HG03469 (cell line): ENCODE results near the gene MTA1.

ENCODE experiments used
- ATAC-seq: cut with Tn5 transposase; IDR thresholded peaks from one replicate; pipeline ENCODE4 v1.9.1; 2021; ENCODE audit warnings: mild to moderate bottlenecking, moderate library complexity, moderate number of reproducible peaks; ENCODE audit not compliant: unreplicated experiment

MTA1 gene

GRCh38 chr14:105401699-105402098 lies 17.9 kb upstream of the MTA1 start:
- no peak for ATAC-seq

DNA sequence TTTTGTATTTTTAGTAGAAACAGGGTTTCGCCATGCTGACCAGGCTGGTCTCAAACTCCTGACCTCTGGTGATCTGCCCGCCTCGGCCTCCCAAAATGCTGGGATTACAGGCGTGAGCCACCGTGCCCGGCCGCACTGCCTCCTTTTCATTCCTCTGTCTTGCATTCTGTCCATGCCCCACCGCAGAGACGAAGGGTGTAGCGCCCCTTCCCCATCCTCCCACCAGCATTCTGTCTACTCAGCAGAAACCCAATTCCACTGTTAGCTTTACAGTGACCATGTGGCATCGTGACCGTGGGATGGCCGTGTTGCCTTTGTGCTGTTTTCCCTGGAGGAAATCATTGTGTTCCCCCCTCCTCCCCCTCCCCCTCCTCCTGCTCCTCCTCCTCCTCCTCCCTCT lies 11.0 kb upstream of the MTA1 start:
- ATAC-seq: no peak

DNA sequence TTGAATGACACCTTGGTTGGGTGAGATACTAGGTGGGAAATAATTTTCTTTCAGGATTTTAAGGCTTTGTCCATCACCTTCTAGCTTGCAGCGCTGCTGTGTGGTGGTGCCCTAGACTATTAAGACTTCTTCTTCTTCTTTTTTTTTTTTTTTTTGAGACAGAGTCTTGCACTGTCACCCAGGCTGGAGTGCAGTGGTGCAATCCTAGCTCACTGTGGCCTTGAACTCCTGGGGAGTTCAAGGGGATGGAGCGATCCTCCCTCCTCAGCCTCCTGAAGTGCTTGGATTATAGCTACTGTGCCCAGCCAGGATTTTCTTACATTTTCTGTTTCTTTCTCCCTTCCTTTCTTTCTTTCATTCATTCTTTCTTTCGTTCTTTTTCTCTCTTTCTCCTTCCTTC lies 10.3 kb upstream of the MTA1 start:
- no peak for ATAC-seq

DNA sequence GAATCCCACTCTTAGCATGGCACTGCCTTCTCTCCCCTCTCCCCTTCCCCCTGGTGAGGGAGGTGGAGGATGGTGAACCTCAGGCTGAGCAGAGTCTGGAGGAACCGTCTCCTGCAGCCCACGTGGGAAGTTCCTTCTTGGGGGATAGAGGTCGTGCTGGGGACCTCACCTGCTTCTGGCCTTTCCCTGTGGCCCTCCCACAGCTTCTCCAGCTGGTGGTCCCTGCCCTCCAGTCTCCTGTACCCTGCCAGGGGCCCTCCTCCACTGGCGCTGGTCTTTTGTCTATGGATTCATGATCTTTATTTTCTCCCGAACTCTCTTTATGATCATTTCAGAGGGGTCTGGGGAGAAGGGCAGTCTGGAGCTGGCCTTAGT lies 9.0 kb upstream of the MTA1 start:
- no peak for ATAC-seq

GRCh38 chr14:105411017-105411941 lies 8.3 kb upstream of the MTA1 start:
- ATAC-seq: no peak

DNA sequence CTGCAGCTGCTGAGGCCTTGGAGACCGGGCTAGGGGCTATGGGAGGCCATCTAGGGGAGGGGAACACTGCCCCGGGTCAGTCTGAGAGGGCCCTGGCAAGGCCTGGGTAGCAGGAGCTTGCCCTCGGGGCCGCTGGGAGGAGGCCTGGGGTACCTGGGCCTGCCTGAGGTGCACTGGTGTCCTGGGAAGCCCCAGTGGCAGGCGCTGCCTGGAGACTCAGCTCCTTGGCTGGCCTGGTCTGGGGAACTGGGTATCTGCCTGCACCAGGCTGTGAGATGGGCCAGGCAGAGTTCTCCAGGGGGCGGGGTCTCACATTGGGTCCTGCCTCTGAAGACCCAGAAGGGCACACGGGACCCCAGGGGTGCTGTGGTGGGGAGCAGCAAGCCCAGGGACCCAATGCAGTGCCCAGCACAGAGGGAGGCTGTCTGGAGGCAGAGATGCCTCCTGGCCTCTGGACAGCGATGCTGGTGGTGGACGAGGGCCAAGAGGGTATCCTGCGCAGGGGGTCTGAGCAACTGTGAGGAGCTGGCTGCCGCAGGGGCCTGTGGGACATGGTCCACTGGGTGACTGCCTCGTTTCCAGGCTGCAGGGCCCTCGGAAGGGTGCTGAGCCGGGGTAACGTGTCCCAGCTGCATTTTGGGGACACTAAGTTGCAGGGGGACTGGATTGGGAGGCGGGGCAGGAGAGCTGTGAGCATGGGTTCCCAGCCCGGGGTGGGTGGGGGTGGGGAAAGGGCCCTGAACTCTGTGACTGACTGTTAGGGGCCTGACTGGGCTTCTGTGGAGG lies 7.4 kb upstream of the MTA1 start:
- no peak for ATAC-seq

DNA sequence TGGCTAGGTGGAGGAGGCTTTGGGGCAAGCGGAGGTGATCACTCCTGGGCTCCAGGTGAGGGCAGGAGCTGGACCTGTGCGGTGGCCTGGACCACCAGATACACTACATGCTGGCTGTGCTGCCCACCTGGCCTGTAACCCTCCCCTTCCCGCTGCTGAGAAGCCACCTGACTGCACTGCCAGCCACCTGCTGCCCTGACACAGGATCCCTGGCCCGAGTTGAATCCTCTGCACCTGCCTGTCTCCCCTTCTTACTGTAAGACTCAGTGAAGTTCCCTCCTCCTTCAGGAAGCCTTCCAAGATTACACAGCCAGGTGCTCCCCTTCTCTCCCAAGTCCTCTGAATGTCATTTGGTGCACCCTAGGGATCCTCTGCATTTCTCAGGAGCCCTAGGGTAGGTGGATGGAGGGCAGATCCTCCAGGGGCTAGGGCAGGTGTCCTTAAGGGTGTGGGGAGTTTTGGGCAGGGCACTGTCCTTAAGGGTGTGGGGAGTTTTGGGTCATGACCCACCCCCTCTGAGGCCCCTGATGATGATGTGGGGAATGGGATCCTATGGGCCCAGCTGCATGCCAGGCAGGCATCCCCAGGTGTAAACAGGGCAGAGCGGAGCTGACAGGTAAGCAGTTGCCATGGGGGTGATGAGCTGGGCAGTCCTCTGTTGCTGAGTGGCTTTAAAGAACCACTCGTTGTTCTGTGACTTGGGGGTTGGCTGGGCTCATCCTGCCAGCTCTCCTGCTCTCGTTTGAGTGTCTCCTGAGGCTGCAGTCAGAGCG lies 6.7 kb upstream of the MTA1 start:
- no peak for ATAC-seq

DNA sequence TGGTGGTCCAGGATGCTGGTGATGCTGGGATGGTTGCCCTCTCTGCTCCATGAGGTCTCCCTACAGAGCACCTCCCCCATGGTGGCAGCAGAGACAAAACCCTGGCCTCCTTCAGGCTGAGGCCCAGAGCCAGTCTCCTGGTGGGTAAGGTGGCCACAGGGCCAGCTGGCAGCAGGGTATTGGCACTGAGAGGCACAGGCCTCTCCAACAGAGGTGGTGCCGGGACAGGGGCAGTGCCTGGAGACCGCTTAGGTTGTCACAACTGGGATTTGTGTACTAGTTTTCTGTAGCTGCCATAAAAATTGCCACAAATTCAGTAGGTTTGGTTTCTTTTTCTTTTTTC lies 6.1 kb upstream of the MTA1 start:
- ATAC-seq: no peak

DNA sequence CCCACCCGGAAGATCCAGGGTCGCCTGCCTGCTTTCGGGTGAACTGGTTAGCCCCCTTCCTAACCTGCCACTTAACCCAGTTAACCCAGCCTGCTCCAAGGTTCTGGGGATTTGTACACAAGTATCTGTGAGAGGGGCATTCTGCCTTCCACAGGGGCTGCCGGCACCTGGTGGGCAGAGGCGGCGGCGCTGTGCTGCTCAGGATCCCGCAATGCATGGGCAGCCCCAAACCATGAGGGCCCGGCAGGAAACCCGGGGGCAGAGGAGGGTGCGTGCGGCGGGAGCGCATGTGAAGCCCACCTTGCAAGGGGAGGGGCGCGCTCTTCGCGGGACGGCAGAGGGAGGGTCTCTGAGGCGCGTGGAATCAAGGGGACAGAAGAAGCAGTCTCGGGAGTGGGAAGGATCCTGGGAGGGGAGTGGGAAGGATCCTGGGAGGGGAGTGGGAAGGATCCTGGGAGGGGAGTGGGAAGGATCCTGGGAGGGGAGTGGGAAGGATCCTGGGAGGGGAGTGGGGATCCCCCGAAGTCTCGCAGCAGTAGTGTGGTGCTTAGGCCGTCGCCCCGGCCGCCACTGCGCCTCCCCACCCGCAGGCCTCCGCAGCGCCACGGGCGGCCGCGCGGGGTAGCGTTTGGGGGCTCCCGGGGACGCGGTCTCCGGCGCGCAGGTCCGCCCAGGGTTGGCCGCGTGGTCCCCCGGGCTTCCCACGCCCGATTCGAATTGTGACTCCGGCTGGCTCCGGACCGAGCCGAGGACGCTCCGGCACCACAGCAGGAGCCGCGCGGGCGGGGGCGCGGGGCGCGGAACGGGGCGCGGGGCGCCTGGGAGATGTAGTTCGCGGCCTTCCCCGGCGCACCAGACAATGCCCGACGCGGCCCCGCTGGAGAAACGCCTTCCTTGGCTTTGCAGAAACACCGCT lies 4.9 kb upstream of the MTA1 start:
- ATAC-seq: no peak

- ATAC-seq: no peak
Observed at GRCh38 chr14:105415481-105416428, 3.9 kb upstream of the MTA1 start.

DNA sequence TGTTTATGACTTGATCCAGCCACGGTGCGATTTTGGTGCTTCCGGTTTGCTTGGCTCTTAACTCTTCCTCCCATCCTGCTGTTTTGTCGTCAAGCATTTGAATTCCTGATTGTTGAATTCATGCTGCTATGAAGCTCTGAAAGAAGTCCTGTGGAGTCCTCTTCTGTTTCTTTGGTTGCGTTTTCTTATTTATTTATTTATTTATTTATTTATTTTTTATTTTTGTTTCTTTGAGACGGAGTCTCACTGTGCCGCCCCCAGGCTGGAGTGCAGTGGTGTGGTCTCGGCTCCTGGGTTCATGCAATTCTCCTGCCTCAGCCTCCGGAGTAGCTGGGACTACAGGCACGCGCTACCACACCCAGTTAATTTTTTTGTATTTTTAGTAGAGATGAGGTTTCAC lies 3.0 kb upstream of the MTA1 start:
- ATAC-seq: no peak

- no peak for ATAC-seq
Observed at GRCh38 chr14:105417690-105418121, 1.9 kb upstream of the MTA1 start.

GRCh38 chr14:105418269-105419194 lies 1.1 kb upstream of the MTA1 start:
- ATAC-seq: no peak

DNA sequence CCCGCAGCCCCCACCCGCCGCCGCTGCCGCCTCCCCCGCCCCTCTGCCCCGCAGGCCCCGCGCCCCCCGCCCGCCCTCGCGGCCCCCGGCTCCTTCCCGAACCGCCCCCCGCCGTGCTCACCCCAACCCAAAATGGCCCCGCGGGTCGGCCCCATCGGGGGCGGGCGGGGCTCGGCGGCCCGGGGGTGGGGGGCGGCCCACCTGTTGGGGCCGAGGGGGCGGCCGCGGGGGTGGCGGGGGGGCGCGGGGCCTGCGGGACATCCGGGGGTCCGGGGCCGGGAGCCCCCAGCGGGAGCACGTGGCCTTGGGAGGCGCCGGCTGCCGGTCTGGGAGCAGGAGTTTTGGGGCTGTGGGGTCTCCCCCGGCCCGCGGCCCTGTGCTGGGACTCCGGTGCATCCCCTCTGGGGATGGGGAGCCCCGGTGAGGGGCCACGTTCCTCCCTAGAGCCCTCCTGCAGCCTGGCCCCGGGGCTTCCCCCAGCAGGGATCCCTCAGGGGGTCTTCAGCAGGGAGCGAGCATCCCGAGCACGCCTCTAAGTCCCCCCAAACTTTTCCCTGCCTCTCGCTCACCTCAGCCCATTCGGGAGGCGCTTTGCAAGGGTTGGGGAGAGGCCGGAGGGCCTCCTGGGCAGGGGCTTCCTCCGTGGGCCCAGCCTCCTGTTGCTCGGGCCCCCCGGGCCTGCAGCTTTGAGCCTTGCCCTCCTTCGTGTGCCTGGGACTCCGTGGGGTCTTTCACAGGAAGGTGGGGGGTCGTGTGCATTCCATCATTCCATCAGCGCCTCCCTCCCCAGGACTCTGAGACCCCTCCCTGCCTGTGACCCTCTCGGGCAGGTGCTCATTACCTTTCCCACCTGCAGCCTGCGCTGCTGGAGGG lies 710 bp downstream of the MTA1 start:
- no peak for ATAC-seq

DNA sequence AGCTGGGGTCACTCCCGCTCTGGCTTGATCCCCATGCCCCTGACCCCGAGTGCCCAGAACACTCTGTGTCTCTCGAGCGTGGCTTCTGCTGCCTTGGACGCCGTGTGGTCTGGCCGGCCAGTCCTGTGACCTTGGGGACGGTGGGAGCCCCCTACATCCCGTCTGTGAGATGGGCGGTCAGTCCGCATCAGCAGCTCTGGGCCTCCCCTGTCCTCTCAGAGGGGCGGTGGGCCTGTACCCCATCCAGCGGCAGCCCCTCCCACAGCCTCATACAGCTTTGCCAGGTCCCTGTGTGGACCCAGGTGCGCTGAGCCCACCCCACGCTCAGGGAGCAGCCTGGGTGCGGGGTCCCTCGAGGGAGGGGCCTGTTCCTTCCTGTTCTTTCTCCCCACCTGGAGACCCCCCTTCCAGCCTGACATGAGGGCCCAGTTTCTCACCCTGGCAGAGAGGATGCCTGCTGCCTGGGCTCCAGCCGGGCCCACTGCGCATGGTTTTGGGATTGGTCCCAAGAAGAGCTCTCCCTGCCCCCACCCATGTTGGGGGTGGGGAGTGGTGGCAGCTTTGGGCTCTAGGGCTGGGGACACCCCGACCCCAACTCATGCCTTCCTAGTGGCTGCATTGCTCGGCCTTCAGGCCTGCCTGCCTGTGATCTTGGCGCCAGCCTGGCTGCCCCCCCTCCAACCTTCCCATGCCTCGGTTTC lies 1.5 kb downstream of the MTA1 start:
- no peak for ATAC-seq

GRCh38 chr14:105421723-105422615 lies 2.3 kb downstream of the MTA1 start:
- no peak for ATAC-seq
